Right cardiac atrium (tissue), 5 donors: Measurements from ENCODE around the gene BCL7A. TPM values are rescaled to one million over a fixed set of nuclear protein-coding genes. Genes with fewer than 3 reads are reported as not detected.
"Not testable (repeated sequence)": the region's sequence is repeated elsewhere in the genome, so short reads cannot be mapped to it uniquely, and the experiment has no call there.

Experiments used
- ATAC-seq, 2 donors: fragments of 200-7000 bp; cut with Tn5 transposase; one replicate each; pipeline versions ENCODE4 v1.8.0 to v1.9.1; 2020; ENCODE audit warnings: moderate library complexity in 2 of 2, mild to moderate bottlenecking in 1 of 2
- DNase-seq, 3 donors: peaks; one replicate each; pipeline ENCODE4 v3.0.0-alpha.2; 2020
- H3K27ac ChIP-seq: one replicate; pipeline ENCODE4 v1.5.1; 2013; ENCODE audit warnings: mild to moderate bottlenecking, low read length, control low read depth, moderate library complexity
- H3K27me3 ChIP-seq: one replicate; pipeline ENCODE4 v1.6.1; 2013; ENCODE audit not compliant: control insufficient read depth, insufficient read depth
- H3K4me1 ChIP-seq: one replicate; pipeline ENCODE4 v1.6.1; 2013; ENCODE audit warnings: low read length; ENCODE audit not compliant: control insufficient read depth, insufficient read depth
- H3K4me3 ChIP-seq: one replicate; pipeline ENCODE4 v1.5.1; 2013; ENCODE audit warnings: low read length, control low read depth
- H3K9me3 ChIP-seq: one replicate; pipeline ENCODE4 v1.6.1; 2013; ENCODE audit warnings: low read length; ENCODE audit not compliant: control insufficient read depth
- WGBS: extraction: QIAGEN DNeasy Blood & Tissue Kit; methylation state at CpG from one replicate; pipeline ENCODE4 v1.1.7; 2013; 5-methylcytosine and 5-hydroxymethylcytosine counted together
- intact Hi-C, 4 donors: fragments of 100-400 bp; cut with DNase I; formaldehyde crosslinking; loops; one replicate each; pipeline versions ENCODE4 v1.11.0 to v1.14.0; 2022 to 2023
- polyA plus RNA-seq: library from polyadenylated mRNA; stranded (reverse); fragments of 200-250 nt; gene quantifications from one replicate; pipeline ENCODE4 v1.2.3, GENCODE V29; 2013
- total RNA-seq, 4 donors: library from RNA; stranded (reverse); fragmentation: NEBNext Ultra II Directional; extraction: Animal tissue kit (Norgen Biotek cat#: 25700); gene quantifications; one replicate each; pipeline ENCODE4 v1.2.1, GENCODE V29; 2021
- donor health status: healthy with polysubstance abuse.
- donor health status: DM: no; HTN: yes; CAD: no.
- donor health status: DM: no; HTN: no; CAD: no.
- donor health status: DM: no; HTN: yes; CAD: no; lungs with severe emphysema.
- donor health status: DM: yes; HTN: yes; CAD: no.

The BCL7A gene
- total and polyA plus RNA-seq, 5 donors = 6.7 to 13.2 (median 11.6) TPM

- intact Hi-C loops = no loop called here
These were observed 80.6 kb downstream of the BCL7A start for GRCh38 chr12:122102331-122102730.

GRCh38 chr12:122104844-122105243 is 83.2 kb downstream of the BCL7A start:
- intact Hi-C loops = loop anchor here in 1 of 4 donors (5.0 kb wide), 1 partner anchor 33 kb away; no protein-coding TSS in a partner anchor
- peak in 1 of 2 donors; percentile 24 for ATAC-seq
- WGBS = 49% methylated on average over 7 of the region's 7 CpGs
- H3K4me3 ChIP-seq = no peak overlapping the region
- peaks cover 19% of the 10 kb centered on the region for H3K4me1 ChIP-seq
- H3K27me3 ChIP-seq = no peaks in the 10 kb centered on the region
- H3K9me3 ChIP-seq = no peaks in the 10 kb centered on the region
- DNase-seq = no peak
- H3K27ac ChIP-seq = no peak overlapping the region

More at GRCh38 chr12:122102331-122102730, 80.6 kb downstream of the BCL7A start:
- Histone ChIP-seq H3K4me3 (no peak overlapping the region), H3K4me1 (peaks cover 39% of the 10 kb centered on the region), H3K27ac (no peak overlapping the region), H3K27me3 (no peaks in the 10 kb centered on the region), H3K9me3 (no peaks in the 10 kb centered on the region)
- DNase-seq (no peak), ATAC-seq (no peak)
- 67% methylated on average over 3 of the region's 3 CpGs for WGBS

GRCh38 chr12:122105496-122105895 is 83.8 kb downstream of the BCL7A start:
- H3K9me3 ChIP-seq, H3K4me3 ChIP-seq, H3K27me3 ChIP-seq, H3K27ac ChIP-seq, ATAC-seq, DNase-seq: not testable (repeated sequence)
- intact Hi-C loops = loop anchor here in 1 of 4 donors (5.0 kb wide), 1 partner anchor 33 kb away; no protein-coding TSS in a partner anchor
- H3K4me1 ChIP-seq = peaks cover 17% of the 10 kb centered on the region
- WGBS = 77% methylated on average over 11 of the region's 11 CpGs

- intact Hi-C loops = loop anchor here in 1 of 4 donors (5.0 kb wide), 1 partner anchor 35 kb away; no protein-coding TSS in a partner anchor
- 49% methylated on average over 8 of the region's 8 CpGs for WGBS
These were observed 85.2 kb downstream of the BCL7A start for GRCh38 chr12:122106843-122107242.

GRCh38 chr12:122107261-122107660 is 85.6 kb downstream of the BCL7A start:
- DNase-seq = peak in 1 of 3 donors; percentile 30
- intact Hi-C loops = loop anchor here in 1 of 4 donors (5.0 kb wide), 1 partner anchor 35 kb away; no protein-coding TSS in a partner anchor
- Histone ChIP-seq H3K9me3 (no peaks in the 10 kb centered on the region), H3K27me3 (no peaks in the 10 kb centered on the region), H3K27ac (no peak overlapping the region), H3K4me3 (no peak overlapping the region), H3K4me1 (peaks cover 16% of the 10 kb centered on the region)
- WGBS = 62% methylated on average over 6 of the region's 6 CpGs
- peak in 1 of 2 donors; percentile 5 for ATAC-seq

More at GRCh38 chr12:122106843-122107242, 85.2 kb downstream of the BCL7A start:
- Histone ChIP-seq H3K4me3 (no peak overlapping the region), H3K4me1 (peaks cover 17% of the 10 kb centered on the region), H3K27me3 (no peaks in the 10 kb centered on the region), H3K27ac (no peak overlapping the region), H3K9me3 (no peaks in the 10 kb centered on the region)
- DNase-seq (peak; percentile 49 to 84 (median 80)), ATAC-seq (peak; percentile 74 to 88)

GRCh38 chr12:122111089-122111641 is 89.5 kb downstream of the BCL7A start:
- 73% methylated on average over 2 of the region's 2 CpGs for WGBS
- intact Hi-C loops = no loop called here
- H3K4me3 ChIP-seq = no peak overlapping the region

More at GRCh38 chr12:122111089-122111641, 89.5 kb downstream of the BCL7A start:
- Histone ChIP-seq H3K27ac (no peak overlapping the region), H3K4me1 (peaks cover 8% of the 10 kb centered on the region), H3K27me3 (no peaks in the 10 kb centered on the region), H3K9me3 (no peaks in the 10 kb centered on the region)
- ATAC-seq (no peak), DNase-seq (no peak)

Other genes starting within 250 kb of the BCL7A start
- gene RHOF, start 228.2 kb upstream of the BCL7A start, total RNA-seq = 10 to 100 TPM; 15.2 to 23.3 (median 22.0) TPM
- 11.2 TPM for gene RHOF, start 228.2 kb upstream of the BCL7A start, polyA plus RNA-seq
- 10 to 100 TPM in 3 of 4 donors, 1 to 10 TPM in 1; 9.6 to 14.9 (median 13.0) TPM for gene SETD1B, start 217.9 kb upstream of the BCL7A start, total RNA-seq
- gene SETD1B, start 217.9 kb upstream of the BCL7A start, polyA plus RNA-seq = 7.6 TPM
- gene HPD, start 163.0 kb upstream of the BCL7A start, total RNA-seq = 1 to 10 TPM; 1.3 to 5.1 (median 1.4) TPM
- gene HPD, start 163.0 kb upstream of the BCL7A start, polyA plus RNA-seq = 2.0 TPM
- gene PSMD9, start 133.1 kb upstream of the BCL7A start, total RNA-seq = 10 to 100 TPM; 33.0 to 35.5 (median 34.0) TPM
- 46.8 TPM for gene PSMD9, start 133.1 kb upstream of the BCL7A start, polyA plus RNA-seq
- gene CFAP251, start 103.3 kb upstream of the BCL7A start, total RNA-seq = under 1 TPM; 0.61 to 0.91 (median 0.75) TPM
- gene CFAP251, start 103.3 kb upstream of the BCL7A start, polyA plus RNA-seq = 0.54 TPM
- gene MLXIP, start 56.9 kb downstream of the BCL7A start, total RNA-seq = 10 to 100 TPM; 28.8 to 36.0 (median 33.9) TPM
- 26.4 TPM for gene MLXIP, start 56.9 kb downstream of the BCL7A start, polyA plus RNA-seq
- gene IL31, start 152.3 kb downstream of the BCL7A start, total RNA-seq = not detected
- not detected for gene IL31, start 152.3 kb downstream of the BCL7A start, polyA plus RNA-seq
- 1 to 10 TPM in 2 of 4 donors, under 1 TPM in 2; 0.69 to 3.1 (median 1.3) TPM for gene LRRC43, start 161.2 kb downstream of the BCL7A start, total RNA-seq
- gene LRRC43, start 161.2 kb downstream of the BCL7A start, polyA plus RNA-seq = 2.3 TPM
- under 1 TPM in 1 of 4 donors, not detected in 3; 0.29 TPM for gene B3GNT4, start 181.8 kb downstream of the BCL7A start, total RNA-seq
- gene B3GNT4, start 181.8 kb downstream of the BCL7A start, polyA plus RNA-seq = 0.36 TPM
- 10 to 100 TPM; 25.0 to 29.3 (median 27.3) TPM for gene DIABLO, start 204.2 kb downstream of the BCL7A start, total RNA-seq
- gene DIABLO, start 204.2 kb downstream of the BCL7A start, polyA plus RNA-seq = 31.9 TPM
- gene VPS33A, start 244.6 kb downstream of the BCL7A start, total RNA-seq = 10 to 100 TPM in 3 of 4 donors, 1 to 10 TPM in 1; 7.8 to 15.2 (median 12.7) TPM
- gene VPS33A, start 244.6 kb downstream of the BCL7A start, polyA plus RNA-seq = 7.3 TPM